SK-N-SH (cell line): Measurements from ENCODE around the gene GAB4. TPM values are rescaled to one million over a fixed set of nuclear protein-coding genes. Genes with fewer than 3 reads are reported as not detected.
"Not testable (repeated sequence)": the region's sequence is repeated elsewhere in the genome, so short reads cannot be mapped to it uniquely, and the experiment has no call there.

Experiments used
- CTCF ChIA-PET: fragments of 300-600, 350-600 bp; formaldehyde crosslinking; extraction: SDS; loops from one replicate; lab custom pipeline; 2021; lab: Yijun Ruan, JAX
- POLR2A ChIA-PET: fragments of 350-600 bp; sonication (Branson Sonifier 250); formaldehyde crosslinking; extraction: SDS; loops from one replicate; lab custom pipeline; 2020; ENCODE audit warnings: antibody characterized with exemption, inconsistent platforms; lab: Yijun Ruan, JAX
- DNase-seq: peaks from one replicate; pipeline ENCODE4 v3.0.0; 2012
- H2AFZ ChIP-seq: fragments of 200-600 bp; sonication (generic); 2 replicates; pipeline ENCODE4 v1.8.1; 2016; ENCODE audit warnings: antibody characterized with exemption, mild to moderate bottlenecking, low read depth
- H3F3A ChIP-seq: fragments of 200-600 bp; sonication (generic); replicated peaks from 2 replicates; pipeline ENCODE3; 2016; ENCODE audit warnings: antibody characterized with exemption, mild to moderate bottlenecking; ENCODE audit not compliant: insufficient read depth
- H3K27ac ChIP-seq, 2 experiments: fragments of 200-500 bp in 1 of 2; fragments of 200-600 bp in 1 of 2; sonication (Bioruptor generic) in 1 of 2; sonication (generic), shearing (Covaris generic) in 1 of 2; 2 replicates each; pipeline versions ENCODE4 v1.5.1 to v1.6.1; 2014 to 2016; ENCODE audit warnings: low read depth in 2 of 2, inconsistent platforms in 1 of 2, low read length in 1 of 2, mild to moderate bottlenecking in 1 of 2, mixed read lengths in 1 of 2
- H3K27me3 ChIP-seq: fragments of 200-600 bp; sonication (generic), shearing (Covaris generic); 2 replicates; pipeline ENCODE4 v1.6.1; 2016; ENCODE audit warnings: mixed run types; ENCODE audit not compliant: insufficient read depth
- H3K36me3 ChIP-seq, 2 experiments: fragments of 200-500 bp in 1 of 2; fragments of 200-600 bp in 1 of 2; sonication (Bioruptor generic) in 1 of 2; sonication (generic) in 1 of 2; replicated peaks in 1 of 2; 2 replicates each; pipeline versions ENCODE3 to v1.5.1; 2014 to 2016; ENCODE audit warnings: low read length in 1 of 2, mild to moderate bottlenecking in 1 of 2; ENCODE audit not compliant: insufficient read depth in 2 of 2, control insufficient read depth in 1 of 2
- H3K4me1 ChIP-seq, 2 experiments: fragments of 200-500 bp in 1 of 2; fragments of 200-600 bp in 1 of 2; sonication (Bioruptor generic) in 1 of 2; sonication (generic), shearing (Covaris generic) in 1 of 2; 2 replicates each; pipeline versions ENCODE4 v1.5.1 to v1.6.1; 2014 to 2016; ENCODE audit warnings: low read depth in 1 of 2, low read length in 1 of 2, mixed run types in 1 of 2; ENCODE audit not compliant: insufficient read depth in 2 of 2, control insufficient read depth in 1 of 2
- H3K4me2 ChIP-seq: fragments of 200-600 bp; sonication (generic), shearing (Covaris generic); 2 replicates; pipeline ENCODE4 v1.6.1; 2017; ENCODE audit warnings: mixed run types
- H3K4me3 ChIP-seq, 2 experiments: fragments of 200-500 bp in 1 of 2; fragments of 200-600 bp in 1 of 2; sonication (Bioruptor generic) in 1 of 2; sonication (generic), shearing (Covaris generic) in 1 of 2; 2 replicates each; pipeline versions ENCODE4 v1.5.1 to v1.8.1; 2014 to 2016; ENCODE audit warnings: low read depth in 2 of 2, inconsistent platforms in 1 of 2, low read length in 1 of 2, mild to moderate bottlenecking in 1 of 2, mixed read lengths in 1 of 2, moderate library complexity in 1 of 2
- H3K79me2 ChIP-seq: fragments of 200-600 bp; sonication (generic); 2 replicates; pipeline ENCODE4 v1.8.1; 2017; ENCODE audit warnings: mild to moderate bottlenecking; ENCODE audit not compliant: insufficient read depth
- H3K9ac ChIP-seq: fragments of 200-600 bp; sonication (generic); 2 replicates; pipeline ENCODE4 v1.6.1; 2017; ENCODE audit warnings: mixed run types
- H3K9me2 ChIP-seq: fragments of 200-600 bp; sonication (generic); 2 replicates; pipeline ENCODE4 v1.6.1; 2017; ENCODE audit warnings: mixed run types
- H3K9me3 ChIP-seq: fragments of 200-600 bp; sonication (generic); 2 replicates; pipeline ENCODE4 v1.6.1; 2017; ENCODE audit warnings: mixed run types, mild to moderate bottlenecking, moderate library complexity
- H4K20me1 ChIP-seq: fragments of 200-600 bp; sonication (generic); 2 replicates; pipeline ENCODE4 v1.6.1; 2017; ENCODE audit warnings: mild to moderate bottlenecking, mixed run types; ENCODE audit not compliant: insufficient read depth
- JUND ChIP-seq: IDR thresholded peaks from 2 replicates; pipeline ENCODE4 v1.4.0; 2012
- SIN3A ChIP-seq: IDR thresholded peaks from 2 replicates; pipeline ENCODE4 v1.6.1; 2012; ENCODE audit warnings: low read depth, mild to moderate bottlenecking, low read length, moderate library complexity, borderline replicate concordance
- TAF1 ChIP-seq: IDR thresholded peaks from 2 replicates; pipeline ENCODE4 v1.6.1; 2012; ENCODE audit warnings: low read depth, mild to moderate bottlenecking, low read length, moderate library complexity, borderline replicate concordance
- WGBS: methylation state at CpG from one replicate; pipeline ENCODE4 v1.1.6; 2017; ENCODE audit warnings: low lambda C conversion rate; 5-methylcytosine and 5-hydroxymethylcytosine counted together
- polyA plus RNA-seq, 3 experiments: library from polyadenylated mRNA; depleted of rRNA; stranded (reverse); fragments of >200 nt; gene quantifications; 2 replicates each; pipeline ENCODE4 v1.2.3, GENCODE V29; 2012
- TF ChIP-seq, protein P1 (sequence below): IDR thresholded peaks from 2 replicates; pipeline ENCODE4 v1.4.0; 2012; ENCODE audit warnings: low read depth, borderline replicate concordance
- TF ChIP-seq, protein P2 (sequence below): fragments of 150-350 bp; IDR thresholded peaks from 2 replicates; pipeline ENCODE4 v1.6.1; 2017; ENCODE audit warnings: antibody characterized with exemption, low read length, low read depth, borderline replicate concordance
- TF ChIP-seq, protein P3 (sequence below): fragments of 200-600 bp; sonication (generic); IDR thresholded peaks from 2 replicates; pipeline ENCODE4 v1.6.1; 2017; ENCODE audit warnings: antibody characterized with exemption, mild to moderate bottlenecking, moderate library complexity

The GAB4 gene
- polyA plus RNA-seq, 1 of the 3 experiments (the other 2 are of a cell fraction) = not detected

DNA sequence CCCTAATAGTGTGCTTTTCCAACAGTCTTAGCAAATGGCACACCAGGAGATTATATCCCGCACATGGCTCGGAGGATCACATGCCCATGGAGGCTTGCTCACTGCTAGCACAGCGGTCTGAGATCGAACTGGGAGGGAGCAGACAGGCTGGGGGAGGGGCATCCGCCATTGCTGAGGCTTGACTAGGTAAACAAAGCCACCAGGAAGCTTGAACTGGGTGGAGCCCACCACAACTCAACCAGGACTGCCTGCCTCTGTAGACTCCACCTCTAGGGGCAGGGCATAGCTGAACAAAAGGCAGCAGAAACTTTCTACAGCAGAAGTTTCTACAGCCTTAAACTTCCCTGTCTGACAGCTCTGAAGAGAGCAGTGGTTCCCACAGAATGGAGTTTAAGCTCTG is 16.4 kb upstream of the GAB4 start:
- CTCF ChIA-PET, DNase-seq, H3K9me2 ChIP-seq, H3K9me3 ChIP-seq, H3F3A ChIP-seq, H3K79me2 ChIP-seq, H2AFZ ChIP-seq, H3K9ac ChIP-seq, H3K4me1 ChIP-seq, H3K4me2 ChIP-seq, H4K20me1 ChIP-seq, H3K36me3 ChIP-seq, H3K27ac ChIP-seq, H3K27me3 ChIP-seq, POLR2A ChIA-PET, H3K4me3 ChIP-seq: not testable (repeated sequence)
- 2% methylated on average over 5 of the region's 5 CpGs for WGBS

DNA sequence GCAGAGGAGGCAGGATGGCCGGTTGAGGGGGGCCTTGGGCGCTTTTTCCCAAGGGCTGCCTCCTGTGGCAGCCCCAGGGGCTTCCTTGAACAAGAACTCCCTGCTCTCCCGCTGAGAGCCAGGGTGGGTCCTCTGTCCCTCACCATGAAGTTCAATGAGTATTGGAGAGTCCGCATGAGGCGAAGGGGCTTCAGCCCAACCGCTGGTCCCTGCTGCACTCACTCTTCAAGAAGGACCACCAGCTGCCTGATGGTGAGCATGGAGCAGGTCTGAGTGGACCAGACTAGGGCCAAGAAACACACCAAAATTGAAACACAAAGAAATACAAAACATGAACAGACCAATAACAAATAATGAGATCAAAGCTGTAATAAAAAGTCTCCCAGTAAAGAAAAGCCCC is 7.5 kb upstream of the GAB4 start:
- H3F3A ChIP-seq, POLR2A ChIA-PET, H2AFZ ChIP-seq, CTCF ChIA-PET, H4K20me1 ChIP-seq, H3K27me3 ChIP-seq, H3K9me3 ChIP-seq, H3K27ac ChIP-seq, H3K36me3 ChIP-seq, H3K4me3 ChIP-seq, H3K9ac ChIP-seq, H3K9me2 ChIP-seq, DNase-seq, H3K79me2 ChIP-seq, H3K4me2 ChIP-seq, H3K4me1 ChIP-seq: not testable (repeated sequence)
- WGBS = 3% methylated on average over 6 of the region's 6 CpGs

DNA sequence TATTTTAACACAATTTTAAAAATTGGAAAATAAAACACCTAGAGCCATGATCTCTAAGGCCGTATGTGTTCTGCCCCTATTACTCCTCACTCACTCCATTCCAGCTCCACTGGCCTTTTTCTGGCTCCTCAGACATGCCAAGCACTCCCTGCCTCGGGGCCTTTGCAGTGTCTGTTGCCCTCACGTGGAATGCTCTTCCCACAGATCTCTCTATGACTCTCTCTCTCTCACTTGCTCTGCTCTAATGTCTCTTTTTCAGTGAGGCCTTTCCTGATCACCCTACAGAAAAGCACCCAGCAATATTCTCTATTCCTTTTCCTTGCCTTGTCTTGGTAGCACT is 6.0 kb upstream of the GAB4 start:
- POLR2A ChIA-PET, H3K9ac ChIP-seq, H3K4me3 ChIP-seq, CTCF ChIA-PET, H3K4me2 ChIP-seq, H3K36me3 ChIP-seq, H3K27ac ChIP-seq, H3K9me3 ChIP-seq, H3K4me1 ChIP-seq, H2AFZ ChIP-seq, H3K27me3 ChIP-seq, H4K20me1 ChIP-seq, H3K79me2 ChIP-seq, H3K9me2 ChIP-seq, H3F3A ChIP-seq, DNase-seq: not testable (repeated sequence)
- 0% methylated on average over 3 of the region's 3 CpGs for WGBS

DNA sequence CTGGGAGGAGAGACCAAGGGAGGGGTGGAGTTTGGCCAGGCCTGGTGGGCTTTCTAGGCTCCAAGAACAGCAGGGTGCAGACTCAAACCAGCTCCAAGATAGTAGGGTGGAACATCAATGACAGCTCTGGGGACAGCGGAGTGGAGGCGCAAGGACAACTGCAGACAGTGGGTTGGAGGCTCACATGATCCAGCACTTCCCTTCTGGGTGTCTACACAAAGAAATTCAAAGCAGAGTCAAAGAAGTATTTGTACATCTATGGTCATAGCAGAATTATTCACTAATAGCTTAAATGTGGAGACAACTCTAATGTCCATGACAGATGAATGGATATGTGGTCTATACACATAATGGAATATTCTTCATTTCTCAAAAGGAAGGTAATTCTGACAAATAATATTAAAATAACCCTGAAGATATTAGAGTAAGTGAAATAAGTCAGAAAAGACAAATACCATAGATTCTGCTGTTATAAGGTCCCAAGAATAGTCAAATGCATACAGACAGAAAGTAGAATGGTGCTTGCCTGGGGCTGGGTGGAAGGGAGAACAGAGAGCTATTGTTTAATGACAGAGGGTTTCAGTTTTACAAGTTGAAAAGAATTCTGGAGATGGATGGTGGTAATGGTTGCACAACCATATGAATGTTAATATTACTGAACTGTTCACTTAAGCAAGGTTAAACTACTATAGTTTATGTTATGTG is 5.5 kb upstream of the GAB4 start:
- no peak overlapping the region for H2AFZ ChIP-seq
- no peaks in the 10 kb centered on the region for H3K79me2 ChIP-seq
- ChIA-PET CTCF (interaction anchor here (0.8 kb wide), 1 partner anchor 45 kb away, joined by 4 read pairs; no protein-coding TSS in a partner anchor), POLR2A (no interaction called here)
- no peaks in the 10 kb centered on the region for H3K9me3 ChIP-seq
- H3K4me3 ChIP-seq = no peak overlapping the region
- 16% methylated on average over 2 of the region's 2 CpGs for WGBS
- H3K36me3 ChIP-seq = no peaks in the 10 kb centered on the region
- H3K27me3 ChIP-seq = no peaks in the 10 kb centered on the region; the same call in 1 of the 2 replicates
- no peaks in the 10 kb centered on the region for H3K9me2 ChIP-seq
- TF ChIP-seq, protein P1, sequence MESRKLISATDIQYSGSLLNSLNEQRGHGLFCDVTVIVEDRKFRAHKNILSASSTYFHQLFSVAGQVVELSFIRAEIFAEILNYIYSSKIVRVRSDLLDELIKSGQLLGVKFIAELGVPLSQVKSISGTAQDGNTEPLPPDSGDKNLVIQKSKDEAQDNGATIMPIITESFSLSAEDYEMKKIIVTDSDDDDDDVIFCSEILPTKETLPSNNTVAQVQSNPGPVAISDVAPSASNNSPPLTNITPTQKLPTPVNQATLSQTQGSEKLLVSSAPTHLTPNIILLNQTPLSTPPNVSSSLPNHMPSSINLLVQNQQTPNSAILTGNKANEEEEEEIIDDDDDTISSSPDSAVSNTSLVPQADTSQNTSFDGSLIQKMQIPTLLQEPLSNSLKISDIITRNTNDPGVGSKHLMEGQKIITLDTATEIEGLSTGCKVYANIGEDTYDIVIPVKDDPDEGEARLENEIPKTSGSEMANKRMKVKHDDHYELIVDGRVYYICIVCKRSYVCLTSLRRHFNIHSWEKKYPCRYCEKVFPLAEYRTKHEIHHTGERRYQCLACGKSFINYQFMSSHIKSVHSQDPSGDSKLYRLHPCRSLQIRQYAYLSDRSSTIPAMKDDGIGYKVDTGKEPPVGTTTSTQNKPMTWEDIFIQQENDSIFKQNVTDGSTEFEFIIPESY = no peak
- TF ChIP-seq JUND (no peak), SIN3A (no peak), TAF1 (no peak)
- TF ChIP-seq, protein P2, sequence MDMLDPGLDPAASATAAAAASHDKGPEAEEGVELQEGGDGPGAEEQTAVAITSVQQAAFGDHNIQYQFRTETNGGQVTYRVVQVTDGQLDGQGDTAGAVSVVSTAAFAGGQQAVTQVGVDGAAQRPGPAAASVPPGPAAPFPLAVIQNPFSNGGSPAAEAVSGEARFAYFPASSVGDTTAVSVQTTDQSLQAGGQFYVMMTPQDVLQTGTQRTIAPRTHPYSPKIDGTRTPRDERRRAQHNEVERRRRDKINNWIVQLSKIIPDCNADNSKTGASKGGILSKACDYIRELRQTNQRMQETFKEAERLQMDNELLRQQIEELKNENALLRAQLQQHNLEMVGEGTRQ = no peak
- TF ChIP-seq, protein P3, sequence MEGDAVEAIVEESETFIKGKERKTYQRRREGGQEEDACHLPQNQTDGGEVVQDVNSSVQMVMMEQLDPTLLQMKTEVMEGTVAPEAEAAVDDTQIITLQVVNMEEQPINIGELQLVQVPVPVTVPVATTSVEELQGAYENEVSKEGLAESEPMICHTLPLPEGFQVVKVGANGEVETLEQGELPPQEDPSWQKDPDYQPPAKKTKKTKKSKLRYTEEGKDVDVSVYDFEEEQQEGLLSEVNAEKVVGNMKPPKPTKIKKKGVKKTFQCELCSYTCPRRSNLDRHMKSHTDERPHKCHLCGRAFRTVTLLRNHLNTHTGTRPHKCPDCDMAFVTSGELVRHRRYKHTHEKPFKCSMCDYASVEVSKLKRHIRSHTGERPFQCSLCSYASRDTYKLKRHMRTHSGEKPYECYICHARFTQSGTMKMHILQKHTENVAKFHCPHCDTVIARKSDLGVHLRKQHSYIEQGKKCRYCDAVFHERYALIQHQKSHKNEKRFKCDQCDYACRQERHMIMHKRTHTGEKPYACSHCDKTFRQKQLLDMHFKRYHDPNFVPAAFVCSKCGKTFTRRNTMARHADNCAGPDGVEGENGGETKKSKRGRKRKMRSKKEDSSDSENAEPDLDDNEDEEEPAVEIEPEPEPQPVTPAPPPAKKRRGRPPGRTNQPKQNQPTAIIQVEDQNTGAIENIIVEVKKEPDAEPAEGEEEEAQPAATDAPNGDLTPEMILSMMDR = no peak
- H4K20me1 ChIP-seq = no peaks in the 10 kb centered on the region
- H3K4me2 ChIP-seq = no peak overlapping the region
- no peaks in the 10 kb centered on the region for H3F3A ChIP-seq
- H3K4me1 ChIP-seq = no peaks in the 10 kb centered on the region
- no peak overlapping the region for H3K27ac ChIP-seq
- H3K9ac ChIP-seq = no peak overlapping the region
- DNase-seq = no peak
